ENCODE measurements around the gene RNPS1.

GRCh38 chr16:2208772-2209171, 59.2 kb downstream of the RNPS1 start:
- TF ChIP-seq EZH2 (IDR thresholded peaks at IDR 0.05; ENCODE audit: borderline replicate concordance, low read length): no peak
- TF ChIP-seq, protein P1, sequence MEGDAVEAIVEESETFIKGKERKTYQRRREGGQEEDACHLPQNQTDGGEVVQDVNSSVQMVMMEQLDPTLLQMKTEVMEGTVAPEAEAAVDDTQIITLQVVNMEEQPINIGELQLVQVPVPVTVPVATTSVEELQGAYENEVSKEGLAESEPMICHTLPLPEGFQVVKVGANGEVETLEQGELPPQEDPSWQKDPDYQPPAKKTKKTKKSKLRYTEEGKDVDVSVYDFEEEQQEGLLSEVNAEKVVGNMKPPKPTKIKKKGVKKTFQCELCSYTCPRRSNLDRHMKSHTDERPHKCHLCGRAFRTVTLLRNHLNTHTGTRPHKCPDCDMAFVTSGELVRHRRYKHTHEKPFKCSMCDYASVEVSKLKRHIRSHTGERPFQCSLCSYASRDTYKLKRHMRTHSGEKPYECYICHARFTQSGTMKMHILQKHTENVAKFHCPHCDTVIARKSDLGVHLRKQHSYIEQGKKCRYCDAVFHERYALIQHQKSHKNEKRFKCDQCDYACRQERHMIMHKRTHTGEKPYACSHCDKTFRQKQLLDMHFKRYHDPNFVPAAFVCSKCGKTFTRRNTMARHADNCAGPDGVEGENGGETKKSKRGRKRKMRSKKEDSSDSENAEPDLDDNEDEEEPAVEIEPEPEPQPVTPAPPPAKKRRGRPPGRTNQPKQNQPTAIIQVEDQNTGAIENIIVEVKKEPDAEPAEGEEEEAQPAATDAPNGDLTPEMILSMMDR (conservative IDR thresholded peaks at IDR 0.05 in 1 of 2, IDR thresholded peaks at IDR 0.05 in 1 of 2; ENCODE audit: extremely low read depth in 1 of 2, insufficient read depth in 1 of 2, low read depth in 1 of 2, low read length in 2 of 2): no peak

Measured in mammary epithelial cell (primary cell).